GM23248 (cell line): Measurements from ENCODE around the gene CRELD2. TPM values are rescaled to one million over a fixed set of nuclear protein-coding genes. Genes with fewer than 3 reads are reported as not detected.

Experiments used
- DNase-seq: peaks from one replicate; pipeline ENCODE4 v3.0.0-alpha.2; 2015
- H2AFZ ChIP-seq: fragments of 200-600 bp; sonication (generic); 2 replicates; pipeline ENCODE4 v1.6.1; 2016; ENCODE audit warnings: antibody characterized with exemption
- H3F3A ChIP-seq: fragments of 200-600 bp; sonication (generic); 2 replicates; pipeline ENCODE4 v1.6.1; 2016; ENCODE audit warnings: mild to moderate bottlenecking, antibody characterized with exemption, mixed run types; ENCODE audit not compliant: insufficient read depth
- H3K27ac ChIP-seq: fragments of 200-600 bp; sonication (generic); 2 replicates; pipeline ENCODE4 v1.5.1; 2016; ENCODE audit warnings: mild to moderate bottlenecking
- H3K27me3 ChIP-seq: fragments of 200-600 bp; sonication (generic); replicated peaks from 2 replicates; pipeline ENCODE4 v1.6.1; 2016; ENCODE audit warnings: mild to moderate bottlenecking; ENCODE audit not compliant: insufficient read depth
- H3K36me3 ChIP-seq: fragments of 200-600 bp; sonication (generic); 2 replicates; pipeline ENCODE4 v1.6.1; 2016; ENCODE audit warnings: low read depth, mild to moderate bottlenecking
- H3K4me1 ChIP-seq: fragments of 200-600 bp; sonication (generic); 2 replicates; pipeline ENCODE4 v1.6.1; 2016; ENCODE audit warnings: mild to moderate bottlenecking; ENCODE audit not compliant: insufficient read depth
- H3K4me2 ChIP-seq: fragments of 200-600 bp; sonication (generic); one replicate; pipeline ENCODE4 v1.6.1; 2016; ENCODE audit warnings: mild to moderate bottlenecking; ENCODE audit not compliant: unreplicated experiment
- H3K4me3 ChIP-seq: fragments of 200-600 bp; sonication (generic); 2 replicates; pipeline ENCODE4 v1.5.1; 2016; ENCODE audit warnings: mild to moderate bottlenecking
- H3K79me2 ChIP-seq: fragments of 200-600 bp; sonication (generic); 2 replicates; pipeline ENCODE4 v1.6.1; 2016; ENCODE audit warnings: mild to moderate bottlenecking; ENCODE audit not compliant: insufficient read depth
- H3K9ac ChIP-seq: fragments of 200-600 bp; sonication (generic); 2 replicates; pipeline ENCODE4 v1.6.1; 2016; ENCODE audit warnings: mild to moderate bottlenecking
- H3K9me2 ChIP-seq: fragments of 200-600 bp; sonication (generic); 2 replicates; pipeline ENCODE4 v1.6.1; 2016; ENCODE audit warnings: mixed run types, mild to moderate bottlenecking, moderate library complexity; ENCODE audit not compliant: insufficient read depth
- H3K9me3 ChIP-seq: fragments of 200-600 bp; sonication (generic); one replicate; pipeline ENCODE4 v1.6.1; 2017; ENCODE audit warnings: low read depth
- H4K20me1 ChIP-seq: fragments of 200-600 bp; sonication (generic); 2 replicates; pipeline ENCODE4 v1.6.0; 2016; ENCODE audit not compliant: insufficient read depth
- EZH2 ChIP-seq: fragments of 200-600 bp; sonication (generic); IDR thresholded peaks from 2 replicates; pipeline ENCODE4 v1.6.1; 2018; ENCODE audit warnings: antibody characterized with exemption, mild to moderate bottlenecking; ENCODE audit not compliant: insufficient read depth, poor library complexity, severe bottlenecking
- EZH2phosphoT487 ChIP-seq: fragments of 200-600 bp; sonication (generic); IDR thresholded peaks from 2 replicates; pipeline ENCODE4 v1.6.1; 2018; ENCODE audit warnings: antibody characterized with exemption, moderate library complexity, mild to moderate bottlenecking, low read depth; ENCODE audit not compliant: insufficient read depth
- WGBS, 2 experiments: methylation state at CpG; one replicate each; pipeline ENCODE4 v1.1.6; 2015 to 2017; ENCODE audit warnings: low lambda C conversion rate in 2 of 2, low coverage in 1 of 2; ENCODE audit errors: missing lambda C conversion rate in 2 of 2; 5-methylcytosine and 5-hydroxymethylcytosine counted together
- in situ Hi-C: fragments of 300-500 bp; cut with MboI; formaldehyde crosslinking; loops from 2 replicates; pipeline ENCODE4 v1.15.0; 2020
- polyA plus RNA-seq: library from polyadenylated mRNA; unstranded; fragments of >200 nt; fragmentation: Nextera tagmentation; extraction: Ambion mirVana; gene quantifications from 2 replicates; pipeline ENCODE4 v1.2.1, GENCODE V29; 2016
- total RNA-seq: library from RNA; depleted of rRNA; stranded (reverse); fragments of >200 nt; shearing (Covaris generic); gene quantifications from 2 replicates; pipeline ENCODE4 v1.2.3, GENCODE V29; 2014

The CRELD2 gene
- total and polyA plus RNA-seq, 2 experiments from 2014 or later = 57.1 to 78.4 TPM

DNA sequence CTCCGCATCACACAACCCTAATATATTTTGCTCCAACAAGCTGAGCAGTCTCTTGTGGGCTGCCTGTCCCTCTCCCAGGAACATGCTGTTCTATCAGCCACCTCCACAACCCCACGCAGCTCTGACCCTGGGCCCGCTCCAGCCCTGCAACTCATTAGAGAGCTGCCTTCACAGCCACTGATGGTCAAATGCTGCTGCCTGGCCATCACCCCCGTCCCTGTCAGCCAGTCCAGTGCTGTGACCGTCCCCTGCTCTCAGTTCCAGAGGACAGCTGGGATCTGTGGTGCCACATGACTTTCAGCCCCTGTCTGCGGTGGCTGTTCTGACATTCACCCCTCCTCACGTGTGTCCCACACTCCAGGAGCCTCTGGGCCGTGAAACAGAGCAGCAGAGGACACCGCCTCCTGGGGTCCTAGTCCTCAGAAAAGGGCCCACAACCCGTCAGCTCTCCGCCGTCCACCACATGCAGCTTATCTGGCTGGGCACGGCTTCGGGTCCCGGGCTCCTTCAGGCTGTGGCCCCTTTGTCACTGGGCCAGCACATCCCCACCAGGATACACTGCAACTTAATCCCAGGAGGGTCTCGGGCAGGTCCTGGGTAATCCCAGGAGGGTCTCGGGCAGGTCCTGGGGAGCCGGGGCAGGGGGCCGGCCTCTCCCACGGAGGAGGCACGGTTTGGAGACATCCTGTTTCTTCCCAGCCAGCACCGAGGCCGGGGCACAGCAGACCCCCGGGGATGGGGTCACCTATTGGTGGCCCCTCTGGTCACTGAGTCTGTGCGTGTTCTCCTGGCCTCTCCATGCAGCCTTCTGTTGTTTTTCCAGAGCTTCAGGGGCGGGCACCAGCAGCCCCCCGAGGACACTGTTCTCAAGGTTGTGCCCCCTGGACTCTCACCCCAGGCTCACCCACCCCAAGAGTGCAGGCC lies 15.1 kb downstream of the CRELD2 start:
- Histone ChIP-seq H3K9ac (no peak overlapping the region), H3K27ac (no peak overlapping the region)

DNA sequence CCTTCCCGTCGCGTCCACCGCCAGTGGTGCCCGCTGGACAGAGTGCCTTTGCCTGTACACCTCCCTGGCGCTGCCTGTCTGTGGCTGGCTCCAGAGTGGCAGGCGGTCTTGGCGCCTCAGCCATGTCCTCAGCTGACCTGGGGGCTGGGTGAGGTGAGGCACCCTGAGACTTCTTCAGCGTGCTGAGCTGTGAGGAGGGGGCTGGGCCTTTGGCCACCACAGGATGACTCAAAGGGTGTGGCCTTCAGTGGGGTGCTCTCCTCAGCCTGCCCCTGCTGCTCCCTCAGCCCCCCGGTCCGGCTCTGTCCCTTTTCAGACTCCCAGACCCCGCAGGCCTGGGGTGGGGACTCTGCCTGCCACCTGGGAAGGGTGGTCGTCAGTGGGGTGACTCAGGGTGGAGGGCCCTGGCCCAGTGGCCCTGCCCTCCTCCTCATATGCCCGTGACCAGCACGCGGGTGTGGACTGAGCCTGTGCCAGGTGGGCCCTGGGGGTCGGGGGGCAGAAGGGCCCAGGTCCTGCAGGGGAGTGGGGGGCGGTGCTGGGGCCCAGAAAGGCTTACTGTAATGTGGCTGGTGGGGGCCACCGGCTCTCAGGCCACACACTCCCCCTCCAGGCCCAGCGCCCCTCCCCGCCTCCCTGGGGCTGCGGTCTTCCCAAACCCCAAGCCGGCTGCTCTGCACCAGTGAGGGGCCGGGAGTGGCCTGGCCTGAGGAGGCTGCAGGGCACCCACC lies 15.9 kb downstream of the CRELD2 start:
- H2AFZ ChIP-seq = no peak overlapping the region
- no peak for TF ChIP-seq EZH2phosphoT487
- TF ChIP-seq EZH2 = no peak
- peak; percentile 62 for DNase-seq
- H3K36me3 ChIP-seq = no peaks in the 10 kb centered on the region
- H3K9me2 ChIP-seq = no peaks in the 10 kb centered on the region
- no peaks in the 10 kb centered on the region for H4K20me1 ChIP-seq
- H3K4me3 ChIP-seq = peak overlapping the region; percentile 53
- H3K27ac ChIP-seq = no peak overlapping the region
- H3K27me3 ChIP-seq = no peaks in the 10 kb centered on the region
- peak overlapping the region; percentile 53 for H3K4me2 ChIP-seq
- no peaks in the 10 kb centered on the region for H3K9me3 ChIP-seq
- peak overlapping the region; percentile 65 for H3K9ac ChIP-seq
- in situ Hi-C loops = loop anchor here (5.0 kb wide), 1 partner anchor 98 kb away; no protein-coding TSS in a partner anchor
- 0 out of 2 replicates have a peak, but pooled peaks cover 5% of the 10 kb centered on the region for H3F3A ChIP-seq
- no peaks in the 10 kb centered on the region for H3K79me2 ChIP-seq
- WGBS, 2 experiments = 54 to 57% methylated on average over 11 to 24 of the region's 24 CpGs
- H3K4me1 ChIP-seq = peaks cover 13% of the 10 kb centered on the region; the same call in 1 of the 2 replicates

More for the DNA sequence above, 15.1 kb downstream of the CRELD2 start:
- Histone ChIP-seq H3K4me1 (peaks cover 13% of the 10 kb centered on the region; the same call in 1 of the 2 replicates), H3K9me2 (no peaks in the 10 kb centered on the region), H3F3A (0 out of 2 replicates have a peak, but pooled peaks cover 5% of the 10 kb centered on the region), H3K9me3 (no peaks in the 10 kb centered on the region), H2AFZ (no peak overlapping the region), H3K79me2 (no peaks in the 10 kb centered on the region), H4K20me1 (no peaks in the 10 kb centered on the region), H3K36me3 (no peaks in the 10 kb centered on the region), H3K4me3 (no peak overlapping the region), H3K27me3 (no peaks in the 10 kb centered on the region), H3K4me2 (no peak overlapping the region)
- TF ChIP-seq EZH2 = no peak
- no peak for TF ChIP-seq EZH2phosphoT487
- in situ Hi-C loops = loop anchor here (5.0 kb wide), 1 partner anchor 99 kb away; no protein-coding TSS in a partner anchor
- DNase-seq = no peak
- WGBS, 2 experiments = 65 to 69% methylated on average over 24 to 27 of the region's 27 CpGs

DNA sequence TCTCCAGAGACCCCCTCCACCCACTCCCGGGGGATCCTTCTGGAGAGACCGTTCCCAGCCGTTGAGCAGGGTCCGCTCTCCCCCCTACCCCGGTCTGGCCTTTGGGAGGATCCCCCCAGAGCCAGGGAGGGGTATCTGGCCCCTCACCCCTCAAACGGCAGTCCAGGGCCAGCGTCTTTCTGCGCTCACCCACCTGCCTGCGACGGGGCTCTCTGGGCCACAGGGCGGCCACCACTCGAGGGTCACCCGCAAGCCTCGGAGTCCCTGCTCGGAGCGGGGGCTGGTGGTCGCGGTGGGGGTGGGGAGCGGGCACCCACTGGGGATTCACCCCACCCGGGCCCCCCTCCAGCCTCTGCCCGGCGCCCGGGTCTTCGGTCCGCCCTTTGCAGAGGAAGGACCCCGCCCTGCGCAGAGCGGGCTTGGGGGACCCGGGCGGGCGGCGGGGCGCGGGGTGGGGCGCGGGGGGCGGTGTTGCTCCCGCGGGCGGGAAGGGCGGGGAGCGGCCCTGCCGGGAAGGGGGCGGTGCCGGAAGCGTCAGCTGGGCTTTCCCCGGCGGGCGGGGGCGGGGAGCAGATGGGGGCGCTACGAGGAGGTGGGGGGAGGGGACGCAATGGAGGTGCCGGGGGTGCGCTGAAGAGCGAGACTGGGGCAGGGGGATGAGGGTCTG lies 16.6 kb downstream of the CRELD2 start:
- TF ChIP-seq EZH2phosphoT487 (no peak), EZH2 (no peak)
- Histone ChIP-seq H3K9me2 (no peaks in the 10 kb centered on the region), H3K27me3 (no peaks in the 10 kb centered on the region), H2AFZ (no peak overlapping the region), H3K4me2 (peak overlapping the region; percentile 53), H3K4me3 (peak overlapping the region; percentile 53), H3K36me3 (no peaks in the 10 kb centered on the region), H3K9ac (peak overlapping the region; percentile 65), H3K9me3 (no peaks in the 10 kb centered on the region), H3F3A (0 out of 2 replicates have a peak, but pooled peaks cover 5% of the 10 kb centered on the region), H4K20me1 (no peaks in the 10 kb centered on the region), H3K79me2 (no peaks in the 10 kb centered on the region), H3K4me1 (peaks cover 13% of the 10 kb centered on the region; the same call in 1 of the 2 replicates), H3K27ac (no peak overlapping the region)
- in situ Hi-C loops = loop anchor here (5.0 kb wide), 1 partner anchor 97 kb away; no protein-coding TSS in a partner anchor
- DNase-seq = peak; percentile 72
- WGBS, 2 experiments = 8 to 48% methylated on average over 7 to 49 of the region's 56 CpGs

DNA sequence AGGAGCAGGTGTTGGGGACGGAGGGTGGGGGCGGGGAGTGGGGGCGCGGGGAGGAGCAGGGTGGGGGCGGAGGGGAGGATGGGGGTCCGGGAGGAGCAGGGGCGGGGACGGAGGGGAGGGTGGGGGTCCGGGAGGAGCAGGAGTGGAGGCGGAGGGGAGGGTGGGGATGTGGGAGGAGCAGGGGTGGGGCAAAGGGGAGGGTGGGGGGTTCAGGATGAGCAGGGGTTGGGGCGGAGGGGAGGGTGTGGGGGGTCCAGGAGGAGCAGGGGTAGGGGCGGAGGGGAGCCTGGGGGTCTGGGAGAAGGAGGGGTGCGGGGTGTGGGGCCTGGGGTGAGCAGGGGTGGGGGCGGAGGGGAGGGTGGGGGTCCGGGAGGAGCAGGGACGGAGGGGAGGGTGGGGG lies 17.1 kb downstream of the CRELD2 start:
- H3K36me3 ChIP-seq = no peaks in the 10 kb centered on the region
- in situ Hi-C loops = no loop called here
- H3F3A ChIP-seq = 0 out of 2 replicates have a peak, but pooled peaks cover 5% of the 10 kb centered on the region
- TF ChIP-seq EZH2 = no peak
- TF ChIP-seq EZH2phosphoT487 = no peak
- H3K9me3 ChIP-seq = no peaks in the 10 kb centered on the region
- peaks cover 13% of the 10 kb centered on the region; the same call in 1 of the 2 replicates for H3K4me1 ChIP-seq
- 0 to 6% methylated on average over 1 to 16 of the region's 16 CpGs for WGBS, 2 experiments
- no peak overlapping the region for H3K4me2 ChIP-seq
- H3K27ac ChIP-seq = no peak overlapping the region
- no peak overlapping the region for H3K4me3 ChIP-seq
- no peaks in the 10 kb centered on the region for H3K27me3 ChIP-seq
- no peak overlapping the region for H3K9ac ChIP-seq
- no peaks in the 10 kb centered on the region for H3K79me2 ChIP-seq
- no peaks in the 10 kb centered on the region for H3K9me2 ChIP-seq
- H4K20me1 ChIP-seq = no peaks in the 10 kb centered on the region
- H2AFZ ChIP-seq = no peak overlapping the region
- DNase-seq = no peak
